ENCODE results near the gene MYO15A. TPM values are rescaled to one million over a fixed set of nuclear protein-coding genes. Genes with fewer than 3 reads are reported as not detected.

Gene MYO15A
- total RNA-seq, 2 experiments from 2014 or later, result 0.98 to 1.4 TPM

GRCh38 chr17:18224387-18225120, 116.0 kb downstream of the MYO15A start:
- Histone ChIP-seq H4K20me1 (ENCODE audit: insufficient read depth, low read length) (no peaks in the 10 kb centered on the region), H3K4me3 (ENCODE audit: low read depth, low read length, poor library complexity, severe bottlenecking) (peak overlapping the region; percentile 56), H3K27ac (ENCODE audit: low read depth, low read length, poor library complexity, severe bottlenecking) (no peak overlapping the region), H3K4me1 (ENCODE audit: insufficient read depth, low read length, poor library complexity, severe bottlenecking) (peaks cover 15% of the 10 kb centered on the region), H3K4me2 (ENCODE audit: low read length) (peak overlapping the region; percentile 73), H3K9me3 (ENCODE audit: low read length) (no peaks in the 10 kb centered on the region), H3K9me2 (ENCODE audit: insufficient read depth, low read length) (no peaks in the 10 kb centered on the region), H3K79me2 (ENCODE audit: insufficient read depth, low read depth, low read length) (no peaks in the 10 kb centered on the region), H3K36me3 (ENCODE audit: insufficient read depth, low read length) (no peaks in the 10 kb centered on the region), H2AFZ (ENCODE audit: low read length) (peak overlapping the region; percentile 88)
- CTCF ChIA-PET (ENCODE audit: unreplicated experiment), result no interaction called here
- no TSS peak for BruUV-seq (replicated peaks)
- TF ChIP-seq CTCF (conservative IDR thresholded peaks at IDR 0.05; ENCODE audit: low read length) (no peak), EZH2phosphoT487 (IDR thresholded peaks at IDR 0.05; ENCODE audit: borderline replicate concordance, low read depth, low read length) (no peak)
- intact Hi-C loops (cut with micrococcal nuclease; ENCODE audit: unreplicated experiment), result no loop called here
- no peak for DNase-seq (ENCODE audit: low spot score)
- POLR2A ChIA-PET, result interaction anchor here (0.6 to 0.7 kb wide), 2 partner anchors 35 to 50 kb away, joined by 3 read pairs; no protein-coding TSS in a partner anchor

- Histone ChIP-seq H3K27ac (ENCODE audit: low read depth, low read length, poor library complexity, severe bottlenecking) (no peak within 1 kb of the TSS), H3K9me3 (ENCODE audit: low read length) (no peaks in the 10 kb centered on the region), H3K79me2 (ENCODE audit: insufficient read depth, low read depth, low read length) (no peaks in the 10 kb centered on the region), H3K4me2 (ENCODE audit: low read length) (peak within 1 kb of the TSS; percentile 81), H2AFZ (ENCODE audit: low read length) (peak within 1 kb of the TSS; percentile 88), H3K9me2 (ENCODE audit: insufficient read depth, low read length) (no peaks in the 10 kb centered on the region), H3K4me3 (ENCODE audit: low read depth, low read length, poor library complexity, severe bottlenecking) (peak within 1 kb of the TSS; percentile 71), H3K4me1 (ENCODE audit: insufficient read depth, low read length, poor library complexity, severe bottlenecking) (peaks cover 15% of the 10 kb centered on the region), H4K20me1 (ENCODE audit: insufficient read depth, low read length) (no peaks in the 10 kb centered on the region), H3K36me3 (ENCODE audit: insufficient read depth, low read length) (no peaks in the 10 kb centered on the region)
- POLR2A ChIA-PET, result interaction anchor here (0.6 to 0.7 kb wide), 2 partner anchors 34 to 51 kb away, joined by 3 read pairs; no protein-coding TSS in a partner anchor
- intact Hi-C loops (cut with micrococcal nuclease; ENCODE audit: unreplicated experiment), result no loop called here
- TF ChIP-seq EZH2phosphoT487 (IDR thresholded peaks at IDR 0.05; ENCODE audit: borderline replicate concordance, low read depth, low read length) (no peak), CTCF (conservative IDR thresholded peaks at IDR 0.05; ENCODE audit: low read length) (no peak)
- DNase-seq (ENCODE audit: low spot score), result peak; percentile 97
- CTCF ChIA-PET (ENCODE audit: unreplicated experiment), result no interaction called here
- no TSS peak for BruUV-seq (replicated peaks)
These were observed 116.6 kb downstream of the MYO15A start, which contains the start of gene LLGL1 for GRCh38 chr17:18225121-18225641. Gene LLGL1 (plus strand): TSS chr17:18225635. CDS start chr17:18225683, 48 bp downstream.
